K562 (cell line): Measurements from ENCODE around the gene GOLT1A. TPM values are rescaled to one million over a fixed set of nuclear protein-coding genes. Genes with fewer than 3 reads are reported as not detected.

ENCODE experiments used
- ATAC-seq: fragments of 200-7000 bp; cut with Tn5 transposase; 3 replicates; pipeline ENCODE4 v1.9.1; 2020; ENCODE audit warnings: moderate library complexity
- BruUV-seq: library from RNA; stranded (reverse); fragments of 400-500 nt; replicated peaks from 2 replicates; lab custom pipeline; 2021; lab: Mats Ljungman, UMichigan
- CTCF ChIA-PET: fragments of 300-600 bp; formaldehyde crosslinking; extraction: SDS; loops from one replicate; lab custom pipeline; 2021; ENCODE audit warnings: low intra/inter-chr PET ratio; lab: Yijun Ruan, JAX
- POLR2A ChIA-PET: fragments of 300-600, 350-650 bp; sonication (Branson Sonifier 250); formaldehyde crosslinking; extraction: SDS; loops from one replicate; lab custom pipeline; 2021; ENCODE audit warnings: antibody characterized with exemption, inconsistent platforms; lab: Yijun Ruan, JAX
- DNase-seq, 4 experiments: peaks; one replicate each; pipeline versions ENCODE4 v3.0.0 to v3.0.0-alpha.2; 2011 to 2018; ENCODE audit warnings: low spot score in 3 of 4, mixed read lengths in 3 of 4; ENCODE audit errors: extremely low read depth in 1 of 4
- FAIRE-seq: peaks from 2 replicates; lab custom pipeline; 2011; peaks lifted over from hg19 to GRCh38; lab: Jason Lieb, UNC
- H2AFZ ChIP-seq: 2 replicates; pipeline ENCODE4 v1.6.0; 2011; ENCODE audit warnings: low read depth, low read length, control low read depth, inconsistent platforms
- H3K27ac ChIP-seq: fragments of 200-600 bp; 3 replicates; pipeline ENCODE4 v1.8.0; 2011; ENCODE audit warnings: low read depth, mild to moderate bottlenecking, control low read depth, inconsistent platforms, low read length, moderate library complexity, mixed read lengths; ENCODE audit errors: extremely low read depth
- H3K27me3 ChIP-seq, 2 experiments: fragments of 300-600 bp in 1 of 2; 2 replicates in 1 of 2; 3 replicates in 1 of 2; pipeline versions ENCODE4 v1.6.0 to v1.8.0; 2011; ENCODE audit warnings: inconsistent platforms in 2 of 2, low read length in 2 of 2, mild to moderate bottlenecking in 1 of 2, mixed read lengths in 1 of 2, moderate library complexity in 1 of 2; ENCODE audit not compliant: control insufficient read depth in 2 of 2, insufficient read depth in 2 of 2
- H3K36me3 ChIP-seq: fragments of 300-600 bp; 3 replicates; pipeline ENCODE4 v1.8.0; 2011; ENCODE audit warnings: mild to moderate bottlenecking, low read length, inconsistent platforms; ENCODE audit not compliant: control insufficient read depth, insufficient read depth
- H3K4me1 ChIP-seq, 2 experiments: fragments of 200-600 bp in 1 of 2; replicated peaks in 1 of 2; 2 replicates in 1 of 2; 3 replicates in 1 of 2; pipeline versions ENCODE4 v1.5.1 to v1.8.0; 2011; ENCODE audit warnings: inconsistent platforms in 2 of 2, low read length in 2 of 2, mild to moderate bottlenecking in 1 of 2, mixed read lengths in 1 of 2, moderate library complexity in 1 of 2; ENCODE audit not compliant: control insufficient read depth in 2 of 2, insufficient read depth in 2 of 2
- H3K4me2 ChIP-seq: 2 replicates; pipeline ENCODE4 v1.6.1; 2011; ENCODE audit warnings: low read length, control low read depth, inconsistent platforms, mixed read lengths; ENCODE audit not compliant: insufficient read depth
- H3K4me3 ChIP-seq: fragments of 200-600 bp; sonication (generic), shearing (Covaris generic); 2 replicates; pipeline ENCODE4 v1.5.1; 2016; ENCODE audit warnings: control low read depth, inconsistent platforms
- H3K79me2 ChIP-seq: fragments of 200-600 bp; 3 replicates; pipeline ENCODE4 v1.8.0; 2011; ENCODE audit warnings: low read length, inconsistent platforms; ENCODE audit not compliant: control insufficient read depth, insufficient read depth
- H3K9ac ChIP-seq, 2 experiments: 2 replicates each; pipeline versions ENCODE4 v1.6.0 to v1.6.1; 2011; ENCODE audit warnings: low read depth in 2 of 2, low read length in 2 of 2, control low read depth in 1 of 2, inconsistent platforms in 1 of 2, mild to moderate bottlenecking in 1 of 2, mixed read lengths in 1 of 2; ENCODE audit not compliant: insufficient read depth in 1 of 2
- H3K9me1 ChIP-seq: one replicate; pipeline ENCODE4 v1.6.0; 2011; ENCODE audit warnings: inconsistent platforms, mild to moderate bottlenecking, low read length, moderate library complexity; ENCODE audit not compliant: control insufficient read depth, insufficient read depth
- H3K9me3 ChIP-seq: replicated peaks from 2 replicates; pipeline ENCODE4 v1.5.1; 2011; ENCODE audit warnings: low read depth, low read length, inconsistent platforms; ENCODE audit not compliant: control insufficient read depth, insufficient read depth
- H4K20me1 ChIP-seq: replicated peaks from 2 replicates; pipeline ENCODE4 v1.6.1; 2011; ENCODE audit warnings: low read length, inconsistent platforms, mixed read lengths; ENCODE audit not compliant: control insufficient read depth, insufficient read depth
- EGR1 ChIP-seq: fragments of 450-650 bp; conservative IDR thresholded peaks from 2 replicates; pipeline ENCODE4 v1.6.1; 2017; ENCODE audit warnings: mild to moderate bottlenecking
- FOXP1 ChIP-seq: sonication (generic); formaldehyde crosslinking; IDR thresholded peaks from 2 replicates; pipeline ENCODE4 v1.8.0; 2022; ENCODE audit warnings: mild to moderate bottlenecking, missing genetic modification reagents
- WGBS: fragments of 100-300 bp; shearing (Covaris generic); methylation state at CpG from one replicate; pipeline ENCODE4 v1.1.6; 2016; ENCODE audit warnings: low coverage, mixed read lengths; ENCODE audit not compliant: insufficient coverage; ENCODE audit errors: missing lambda C conversion rate; 5-methylcytosine and 5-hydroxymethylcytosine counted together
- in situ Hi-C: fragments of 300-500 bp; cut with MboI; formaldehyde crosslinking; loops from 4 replicates; pipeline ENCODE4 v1.15.0; 2018; ENCODE audit warnings: inconsistent platforms, mixed read lengths
- intact Hi-C: fragments of 100-400 bp; cut with micrococcal nuclease; formaldehyde crosslinking; loops from 2 replicates; pipeline ENCODE4 v1.14.2; 2022
- polyA plus RNA-seq, 8 experiments: library from polyadenylated mRNA; depleted of rRNA in 4 of 8; stranded (reverse) in 5 of 8; unstranded in 3 of 8; fragments of >200 nt; fragmentation: Nextera tagmentation in 2 of 8; fragmentation: Illumina TruSeq in 1 of 8; extraction: Ambion mirVana in 2 of 8; extraction: Trizol in 1 of 8; gene quantifications; 2 replicates each; pipeline versions ENCODE4 v1.2.1 to v1.2.3, GENCODE V29; 2011 to 2014; ENCODE audit warnings: inconsistent platforms in 1 of 8, missing spikeins in 1 of 8
- total RNA-seq, 7 experiments: library from RNA; depleted of rRNA in 6 of 7; stranded (reverse); fragments of >200 nt in 6 of 7; fragmentation: Illumina TruSeq in 2 of 7; extraction: Trizol in 2 of 7; gene quantifications; 2 replicates each; pipeline versions ENCODE4 v1.2.1 to v1.2.3, GENCODE V29; 2011 to 2021; ENCODE audit warnings: low replicate concordance in 1 of 7
- TF ChIP-seq, protein P1 (sequence below): IDR thresholded peaks from 2 replicates; pipeline ENCODE4 v1.6.1; 2011; ENCODE audit warnings: borderline replicate concordance, low read depth, mild to moderate bottlenecking, moderate library complexity, low read length; ENCODE audit not compliant: insufficient read depth, poor library complexity, severe bottlenecking
- TF ChIP-seq, protein P2 (sequence below): sonication (generic); formaldehyde crosslinking; IDR thresholded peaks from 2 replicates; pipeline ENCODE4 v1.9.0; 2022; ENCODE audit warnings: mild to moderate bottlenecking, missing genetic modification reagents

Gene GOLT1A
- total and polyA plus RNA-seq, 9 of the 15 experiments (the other 6 are each of a cell fraction or from before 2014, with no cell fraction given): not detected

DNA sequence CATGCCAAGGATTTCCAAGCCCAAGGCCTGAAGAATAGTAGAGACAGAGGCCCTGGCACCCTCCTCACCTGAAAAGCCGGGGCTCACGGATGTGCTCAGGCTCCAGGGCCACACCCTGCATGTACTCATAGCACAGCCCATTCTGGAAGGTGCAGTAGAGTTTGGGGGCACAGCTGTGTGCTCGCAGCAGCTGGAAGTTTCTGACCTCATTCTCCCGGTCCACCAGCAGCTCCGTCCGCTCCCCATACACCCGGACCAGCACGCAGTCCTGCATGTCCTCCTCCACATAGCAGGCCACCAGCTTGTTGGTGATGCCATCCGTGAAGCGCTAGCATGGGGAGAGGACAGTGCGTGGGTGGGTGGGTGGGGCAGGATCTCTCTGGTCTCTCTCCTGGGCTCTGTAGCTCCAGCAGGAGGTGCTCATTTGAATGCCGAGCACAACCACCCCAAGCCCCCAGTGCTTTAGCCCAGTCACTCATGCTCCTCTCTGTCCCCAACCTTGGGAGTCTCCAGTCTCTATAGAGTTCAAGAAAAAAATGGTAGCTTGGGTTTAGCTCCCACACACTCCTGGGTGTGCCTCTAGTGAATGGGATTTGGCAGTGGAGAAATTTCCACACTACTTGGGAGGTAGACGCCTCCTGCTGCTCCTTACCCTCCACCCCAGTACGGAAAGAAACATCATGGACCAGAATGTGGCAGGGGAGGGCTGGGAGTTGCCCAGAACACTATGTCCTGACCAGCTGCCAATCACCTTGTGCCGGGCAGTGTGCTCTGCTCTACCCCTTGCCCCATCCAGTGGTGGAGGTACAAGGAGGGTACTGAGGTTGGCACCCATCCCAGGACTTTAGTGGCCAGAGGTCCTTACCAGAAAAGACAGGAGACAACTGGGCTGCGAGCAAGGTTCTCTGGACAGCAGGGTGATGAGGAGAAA, 63.9 kb downstream of the GOLT1A start:
- ChIA-PET POLR2A (interaction anchor here (0.6 kb wide), 1 partner anchor 69 kb away, joined by 3 read pairs; no protein-coding TSS in a partner anchor), CTCF (no interaction called here)
- H3K9ac ChIP-seq: no peak overlapping the region
- intact Hi-C loops (no loop called here), in situ Hi-C loops (no loop called here)
- peak; percentile 40 for ATAC-seq
- TF ChIP-seq, protein P1, sequence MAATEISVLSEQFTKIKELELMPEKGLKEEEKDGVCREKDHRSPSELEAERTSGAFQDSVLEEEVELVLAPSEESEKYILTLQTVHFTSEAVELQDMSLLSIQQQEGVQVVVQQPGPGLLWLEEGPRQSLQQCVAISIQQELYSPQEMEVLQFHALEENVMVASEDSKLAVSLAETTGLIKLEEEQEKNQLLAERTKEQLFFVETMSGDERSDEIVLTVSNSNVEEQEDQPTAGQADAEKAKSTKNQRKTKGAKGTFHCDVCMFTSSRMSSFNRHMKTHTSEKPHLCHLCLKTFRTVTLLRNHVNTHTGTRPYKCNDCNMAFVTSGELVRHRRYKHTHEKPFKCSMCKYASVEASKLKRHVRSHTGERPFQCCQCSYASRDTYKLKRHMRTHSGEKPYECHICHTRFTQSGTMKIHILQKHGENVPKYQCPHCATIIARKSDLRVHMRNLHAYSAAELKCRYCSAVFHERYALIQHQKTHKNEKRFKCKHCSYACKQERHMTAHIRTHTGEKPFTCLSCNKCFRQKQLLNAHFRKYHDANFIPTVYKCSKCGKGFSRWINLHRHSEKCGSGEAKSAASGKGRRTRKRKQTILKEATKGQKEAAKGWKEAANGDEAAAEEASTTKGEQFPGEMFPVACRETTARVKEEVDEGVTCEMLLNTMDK: peak; percentile 15
- TF ChIP-seq FOXP1: no peak
- 0 out of 2 replicates have a peak, but pooled peaks have one; percentile 46 for TF ChIP-seq EGR1
- TF ChIP-seq, protein P2, sequence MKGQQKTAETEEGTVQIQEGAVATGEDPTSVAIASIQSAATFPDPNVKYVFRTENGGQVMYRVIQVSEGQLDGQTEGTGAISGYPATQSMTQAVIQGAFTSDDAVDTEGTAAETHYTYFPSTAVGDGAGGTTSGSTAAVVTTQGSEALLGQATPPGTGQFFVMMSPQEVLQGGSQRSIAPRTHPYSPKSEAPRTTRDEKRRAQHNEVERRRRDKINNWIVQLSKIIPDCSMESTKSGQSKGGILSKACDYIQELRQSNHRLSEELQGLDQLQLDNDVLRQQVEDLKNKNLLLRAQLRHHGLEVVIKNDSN: 0 out of 2 replicates have a peak, but pooled peaks have one; percentile 20
- no peaks in the 10 kb centered on the region for H3K79me2 ChIP-seq
- H3K36me3 ChIP-seq: no peaks in the 10 kb centered on the region
- DNase-seq: peak; percentile 18 to 68 (median 58)
- H3K9me1 ChIP-seq: peaks cover 3% of the 10 kb centered on the region
- H3K27ac ChIP-seq: no peak overlapping the region
- FAIRE-seq: no peak
- no peak overlapping the region for H2AFZ ChIP-seq
- H3K9me3 ChIP-seq: no peaks in the 10 kb centered on the region
- under 1% methylated on average over 16 of the region's 16 CpGs for WGBS
- H3K27me3 ChIP-seq: peaks cover 13 to 54% of the 10 kb centered on the region in 2 experiments
- H3K4me3 ChIP-seq: no peak overlapping the region
- no TSS peak for BruUV-seq
- H3K4me1 ChIP-seq: peaks cover 0 to 21% of the 10 kb centered on the region in 2 experiments; a peak in 2 of 5 replicates
- H3K4me2 ChIP-seq: no peak overlapping the region
- peaks cover 19% of the 10 kb centered on the region for H4K20me1 ChIP-seq
